AG04450 (cell line): ENCODE measurements around the gene KLC3. TPM values are rescaled to one million over a fixed set of nuclear protein-coding genes. Genes with fewer than 3 reads are reported as not detected.
A peak's percentile ranks its signal among the peaks of the same experiment; 100 is the strongest.

Experiments
- CTCF ChIA-PET: fragments of 300-600, 350-600 bp; formaldehyde crosslinking; extraction: SDS; loops from one replicate; lab custom pipeline; 2022; ENCODE audit warnings: antibody characterized with exemption, inconsistent platforms; lab: Charles Lee
- POLR2A ChIA-PET: fragments of 350-600 bp; formaldehyde crosslinking; extraction: SDS; loops from one replicate; lab custom pipeline; 2021; ENCODE audit warnings: antibody characterized with exemption, inconsistent platforms; lab: Yijun Ruan, JAX
- DNase-seq: peaks from one replicate; pipeline ENCODE4 v3.0.0-alpha.2; 2011; ENCODE audit warnings: low read depth, low spot score
- H3K27ac ChIP-seq: one replicate; pipeline ENCODE4 v1.5.1; 2012; ENCODE audit warnings: low read depth, low read length, control low read depth
- H3K27me3 ChIP-seq: one replicate; pipeline ENCODE4 v1.6.0; 2012; ENCODE audit warnings: low read length; ENCODE audit not compliant: control insufficient read depth, insufficient read depth
- H3K4me3 ChIP-seq: 2 replicates; pipeline ENCODE4 v1.5.1; 2011; ENCODE audit warnings: mild to moderate bottlenecking, low read depth, low read length, control low read depth
- H3K9me3 ChIP-seq: 2 replicates; pipeline ENCODE4 v1.5.1; 2012; ENCODE audit warnings: low read length; ENCODE audit not compliant: control insufficient read depth, insufficient read depth
- polyA plus RNA-seq: library from polyadenylated mRNA; depleted of rRNA; stranded (reverse); fragments of >200 nt; gene quantifications from 2 replicates; pipeline ENCODE4 v1.2.3, GENCODE V29; 2011
- TF ChIP-seq, protein P1 (sequence below): IDR thresholded peaks from 2 replicates; pipeline ENCODE4 v1.5.1; 2011; ENCODE audit warnings: low read depth, low read length, control low read depth, inconsistent platforms

Gene KLC3
- polyA plus RNA-seq, 1 experiment = not detected

DNA sequence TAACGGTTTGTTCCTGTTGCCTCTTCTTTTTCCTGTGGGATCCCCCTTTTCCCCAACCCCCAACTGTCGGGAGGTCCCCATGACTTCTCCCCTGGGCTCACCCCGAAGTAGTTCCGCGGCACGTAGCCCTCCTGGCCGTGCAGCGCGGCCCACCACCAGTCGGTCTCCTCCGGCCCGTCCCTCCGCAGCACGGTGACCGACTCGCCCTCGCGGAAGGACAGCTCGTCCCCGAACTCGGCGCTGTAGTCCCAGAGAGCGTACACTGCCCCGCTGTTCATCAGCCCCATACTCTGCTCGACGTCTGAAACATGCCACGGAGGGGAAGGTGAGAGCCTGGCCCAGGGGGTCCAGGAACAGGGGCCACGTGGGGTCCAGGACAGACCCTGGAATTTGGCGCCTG, 41.9 kb downstream of the KLC3 start:
- no peaks in the 10 kb centered on the region for H3K27me3 ChIP-seq
- ChIA-PET CTCF (no interaction called here), POLR2A (no interaction called here)

GRCh38 chr19:45385392-45386221, 45.1 kb downstream of the KLC3 start:
- ChIA-PET CTCF (no interaction called here), POLR2A (interaction anchor here (0.6 kb wide), 1 partner anchor 293 kb away, joined by 3 read pairs; no protein-coding TSS in a partner anchor)
- TF ChIP-seq, protein P1, sequence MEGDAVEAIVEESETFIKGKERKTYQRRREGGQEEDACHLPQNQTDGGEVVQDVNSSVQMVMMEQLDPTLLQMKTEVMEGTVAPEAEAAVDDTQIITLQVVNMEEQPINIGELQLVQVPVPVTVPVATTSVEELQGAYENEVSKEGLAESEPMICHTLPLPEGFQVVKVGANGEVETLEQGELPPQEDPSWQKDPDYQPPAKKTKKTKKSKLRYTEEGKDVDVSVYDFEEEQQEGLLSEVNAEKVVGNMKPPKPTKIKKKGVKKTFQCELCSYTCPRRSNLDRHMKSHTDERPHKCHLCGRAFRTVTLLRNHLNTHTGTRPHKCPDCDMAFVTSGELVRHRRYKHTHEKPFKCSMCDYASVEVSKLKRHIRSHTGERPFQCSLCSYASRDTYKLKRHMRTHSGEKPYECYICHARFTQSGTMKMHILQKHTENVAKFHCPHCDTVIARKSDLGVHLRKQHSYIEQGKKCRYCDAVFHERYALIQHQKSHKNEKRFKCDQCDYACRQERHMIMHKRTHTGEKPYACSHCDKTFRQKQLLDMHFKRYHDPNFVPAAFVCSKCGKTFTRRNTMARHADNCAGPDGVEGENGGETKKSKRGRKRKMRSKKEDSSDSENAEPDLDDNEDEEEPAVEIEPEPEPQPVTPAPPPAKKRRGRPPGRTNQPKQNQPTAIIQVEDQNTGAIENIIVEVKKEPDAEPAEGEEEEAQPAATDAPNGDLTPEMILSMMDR = no peak
- H3K9me3 ChIP-seq = no peaks in the 10 kb centered on the region; the same call in 1 of the 2 replicates
- DNase-seq = no peak
- H3K27me3 ChIP-seq = no peaks in the 10 kb centered on the region
- H3K4me3 ChIP-seq = peak overlapping the region; percentile 20
- H3K27ac ChIP-seq = no peak overlapping the region

More for the DNA sequence above, 41.9 kb downstream of the KLC3 start:
- Histone ChIP-seq H3K4me3 (no peak overlapping the region), H3K9me3 (no peaks in the 10 kb centered on the region; the same call in 1 of the 2 replicates), H3K27ac (no peak overlapping the region)
- TF ChIP-seq, protein P1 = no peak
- no peak for DNase-seq

DNA sequence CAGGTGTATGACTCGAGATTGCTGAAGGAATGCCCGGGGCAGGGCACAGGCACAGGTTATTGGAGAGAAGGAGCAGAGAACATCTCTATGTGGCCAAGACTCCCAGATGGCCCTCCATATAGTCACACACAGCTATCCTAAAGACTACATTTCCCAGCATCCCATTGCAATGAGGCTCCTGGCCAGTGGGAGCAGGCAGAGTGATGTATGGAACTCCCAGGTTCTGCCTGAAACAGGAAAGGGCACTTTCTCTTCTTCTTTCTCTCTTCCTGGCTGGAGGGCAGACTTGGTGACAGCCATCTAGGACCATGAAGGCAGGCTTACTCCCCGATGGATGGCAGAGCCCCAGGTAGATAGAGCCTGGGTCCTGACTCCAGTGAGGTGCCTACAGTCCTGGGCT, 50.8 kb downstream of the KLC3 start:
- no peak overlapping the region for H3K4me3 ChIP-seq
- DNase-seq = no peak
- ChIA-PET CTCF (no interaction called here), POLR2A (no interaction called here)
- no peaks in the 10 kb centered on the region; the same call in 1 of the 2 replicates for H3K9me3 ChIP-seq
- H3K27me3 ChIP-seq = no peaks in the 10 kb centered on the region
- H3K27ac ChIP-seq = no peak overlapping the region
- TF ChIP-seq, protein P1 = no peak

DNA sequence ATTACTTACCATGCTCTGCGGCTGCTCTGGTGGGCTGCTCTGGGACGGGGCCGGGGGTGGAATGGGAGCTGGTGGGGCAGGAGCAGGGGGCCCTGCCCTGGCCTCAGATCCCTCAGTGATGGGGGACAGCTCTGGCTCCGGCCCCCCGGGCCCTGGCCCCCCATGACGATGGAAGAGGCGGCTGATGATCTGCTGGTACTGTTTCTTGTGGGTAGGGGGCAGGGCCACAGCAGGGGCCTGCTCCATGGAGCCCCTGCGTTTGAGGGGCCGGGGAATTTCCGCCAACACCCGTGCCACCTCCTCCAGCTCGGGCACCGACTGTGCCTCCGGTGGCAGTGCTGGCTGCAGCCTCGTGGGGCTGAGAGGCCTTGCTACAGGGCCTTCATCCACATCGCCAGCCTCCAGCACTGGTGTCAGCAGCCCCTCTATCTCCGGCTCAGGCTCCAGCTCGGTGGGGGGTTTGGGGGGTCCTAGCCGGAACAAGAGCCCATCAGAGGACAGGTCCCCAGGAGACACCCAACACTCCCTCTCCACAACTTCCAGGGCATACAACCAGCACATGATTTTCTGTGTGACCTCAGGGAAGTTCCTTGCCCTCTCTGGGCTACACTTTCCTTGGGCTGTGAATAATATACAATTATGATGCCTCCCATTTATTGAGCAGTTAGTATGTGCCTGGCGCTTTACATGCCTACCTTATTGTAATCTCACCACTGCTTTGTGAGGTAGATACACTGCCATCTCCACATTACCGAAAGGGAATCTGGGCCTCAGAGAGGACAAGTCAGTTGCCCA, 51.5 kb downstream of the KLC3 start:
- POLR2A ChIA-PET = no interaction called here
- Histone ChIP-seq H3K9me3 (no peaks in the 10 kb centered on the region; the same call in 1 of the 2 replicates), H3K4me3 (no peak overlapping the region), H3K27me3 (no peaks in the 10 kb centered on the region), H3K27ac (peak overlapping the region; percentile 11)
- DNase-seq = no peak
- CTCF ChIA-PET = no interaction called here
- TF ChIP-seq, protein P1 = no peak
